Mammary epithelial cell (primary cell): Measurements from ENCODE around the gene POU3F4.

Experiments used
- CTCF ChIP-seq, 2 donors: IDR thresholded peaks in 1 of 2; conservative IDR thresholded peaks in 1 of 2; 2 replicates each; pipeline ENCODE4 v1.5.1; 2011 to 2012; ENCODE audit warnings: inconsistent platforms in 2 of 2, low read length in 2 of 2, mild to moderate bottlenecking in 2 of 2, control low read depth in 1 of 2, low read depth in 1 of 2; ENCODE audit not compliant: insufficient read depth in 1 of 2; ENCODE audit errors: extremely low read depth in 1 of 2
- EZH2 ChIP-seq: IDR thresholded peaks from 2 replicates; pipeline ENCODE4 v1.6.1; 2012; ENCODE audit warnings: low read length, inconsistent platforms, borderline replicate concordance

- no peak for TF ChIP-seq CTCF (conservative IDR thresholded peaks at IDR 0.05 in 1 of 2, IDR thresholded peaks at IDR 0.05 in 1 of 2; ENCODE audit: extremely low read depth in 1 of 2, insufficient read depth in 1 of 2, low read depth in 1 of 2, low read length in 2 of 2)
- no peak for TF ChIP-seq EZH2
Observed at GRCh38 chrX:83510510-83511062, 2.5 kb downstream of the POU3F4 start.
